Measurements from ENCODE around the gene CCNJL. TPM values are rescaled to one million over a fixed set of nuclear protein-coding genes. Genes with fewer than 3 reads are reported as not detected.

The CCNJL gene
- total RNA-seq, 2 experiments from 2014 or later = not detected

GRCh38 chr5:160207061-160207460, 105.3 kb downstream of the CCNJL start:
- no peaks in the 10 kb centered on the region for H3K4me1 ChIP-seq (ENCODE audit: insufficient read depth, low read length, poor library complexity, severe bottlenecking)
- BruUV-seq (replicated peaks) = no TSS peak
- no peak overlapping the region for H3K27ac ChIP-seq (ENCODE audit: low read depth, low read length, poor library complexity, severe bottlenecking)
- no peaks in the 10 kb centered on the region for H3K9me3 ChIP-seq (ENCODE audit: low read length)
- ChIA-PET CTCF (ENCODE audit: unreplicated experiment) (no interaction called here), POLR2A (interaction anchor here (0.5 kb wide), 1 partner anchor 180 kb away, joined by 3 read pairs; no protein-coding TSS in a partner anchor)
- no peak overlapping the region for H3K4me2 ChIP-seq (ENCODE audit: low read length)
- no peak for TF ChIP-seq EZH2phosphoT487 (IDR thresholded peaks at IDR 0.05; ENCODE audit: borderline replicate concordance, low read depth, low read length)
- TF ChIP-seq, protein P1, sequence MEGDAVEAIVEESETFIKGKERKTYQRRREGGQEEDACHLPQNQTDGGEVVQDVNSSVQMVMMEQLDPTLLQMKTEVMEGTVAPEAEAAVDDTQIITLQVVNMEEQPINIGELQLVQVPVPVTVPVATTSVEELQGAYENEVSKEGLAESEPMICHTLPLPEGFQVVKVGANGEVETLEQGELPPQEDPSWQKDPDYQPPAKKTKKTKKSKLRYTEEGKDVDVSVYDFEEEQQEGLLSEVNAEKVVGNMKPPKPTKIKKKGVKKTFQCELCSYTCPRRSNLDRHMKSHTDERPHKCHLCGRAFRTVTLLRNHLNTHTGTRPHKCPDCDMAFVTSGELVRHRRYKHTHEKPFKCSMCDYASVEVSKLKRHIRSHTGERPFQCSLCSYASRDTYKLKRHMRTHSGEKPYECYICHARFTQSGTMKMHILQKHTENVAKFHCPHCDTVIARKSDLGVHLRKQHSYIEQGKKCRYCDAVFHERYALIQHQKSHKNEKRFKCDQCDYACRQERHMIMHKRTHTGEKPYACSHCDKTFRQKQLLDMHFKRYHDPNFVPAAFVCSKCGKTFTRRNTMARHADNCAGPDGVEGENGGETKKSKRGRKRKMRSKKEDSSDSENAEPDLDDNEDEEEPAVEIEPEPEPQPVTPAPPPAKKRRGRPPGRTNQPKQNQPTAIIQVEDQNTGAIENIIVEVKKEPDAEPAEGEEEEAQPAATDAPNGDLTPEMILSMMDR (conservative IDR thresholded peaks at IDR 0.05; ENCODE audit: low read length) = no peak
- no peak overlapping the region for H2AFZ ChIP-seq (ENCODE audit: low read length)
- H4K20me1 ChIP-seq (ENCODE audit: insufficient read depth, low read length) = no peaks in the 10 kb centered on the region
- intact Hi-C loops (cut with micrococcal nuclease; ENCODE audit: unreplicated experiment) = loop anchor here (10.0 kb wide), 1 partner anchor 182 kb away; no protein-coding TSS in a partner anchor
- no peaks in the 10 kb centered on the region for H3K79me2 ChIP-seq (ENCODE audit: insufficient read depth, low read depth, low read length)
- no peaks in the 10 kb centered on the region for H3K9me2 ChIP-seq (ENCODE audit: insufficient read depth, low read length)
- H3K4me3 ChIP-seq (ENCODE audit: low read depth, low read length, poor library complexity, severe bottlenecking) = no peak overlapping the region
- no peak for DNase-seq (ENCODE audit: low spot score)
- H3K36me3 ChIP-seq (ENCODE audit: insufficient read depth, low read length) = no peaks in the 10 kb centered on the region

Small RNAs within 50 kb of the gene (small RNA-seq; reads per million reads assigned to genes)
- not detected for gene AC112191.3

Other genes starting within 250 kb of the CCNJL start
- gene PWWP2A, start 193.1 kb downstream of the CCNJL start, total RNA-seq (2014; rRNA removed; shearing (Covaris generic)) = 28.4 and 28.5 TPM in 2 replicates
- 27.3 and 28.3 TPM in 2 replicates for gene PWWP2A, start 193.1 kb downstream of the CCNJL start, total RNA-seq (2022)
- gene FABP6, start 83.1 kb downstream of the CCNJL start, total RNA-seq (2014; rRNA removed; shearing (Covaris generic)) = 0.69 and 1.9 TPM in 2 replicates
- gene FABP6, start 83.1 kb downstream of the CCNJL start, total RNA-seq (2022) = not detected in 2 replicates
- gene C1QTNF2, start 58.1 kb upstream of the CCNJL start, total RNA-seq (2014; rRNA removed; shearing (Covaris generic)) = not detected in 2 replicates
- not detected in 2 replicates for gene C1QTNF2, start 58.1 kb upstream of the CCNJL start, total RNA-seq (2022)
- gene FAM200C, start 87.5 kb upstream of the CCNJL start, total RNA-seq (2014; rRNA removed; shearing (Covaris generic)) = 2.4 and 2.7 TPM in 2 replicates
- 3.7 and 5.1 TPM in 2 replicates for gene FAM200C, start 87.5 kb upstream of the CCNJL start, total RNA-seq (2022)
- 32.2 and 59.7 TPM in 2 replicates for gene SLU7, start 106.5 kb upstream of the CCNJL start, total RNA-seq (2014; rRNA removed; shearing (Covaris generic))
- gene SLU7, start 106.5 kb upstream of the CCNJL start, total RNA-seq (2022) = 46.2 and 55.4 TPM in 2 replicates
- gene PTTG1, start 109.3 kb upstream of the CCNJL start, total RNA-seq (2014; rRNA removed; shearing (Covaris generic)) = 420 and 480 TPM in 2 replicates
- gene PTTG1, start 109.3 kb upstream of the CCNJL start, total RNA-seq (2022) = 340 and 428 TPM in 2 replicates

All from OCI-LY7 (cell line).